MV-4-11 (cell line): ENCODE results near the gene RDH13.
"Not testable (repeated sequence)": the region's sequence is repeated elsewhere in the genome, so short reads cannot be mapped to it uniquely, and the experiment has no call there.

Experiments
- DNase-seq: peaks from one replicate; lab custom pipeline; 2025; lab: John Stamatoyannopoulos, UW

Gene RDH13, protein sequence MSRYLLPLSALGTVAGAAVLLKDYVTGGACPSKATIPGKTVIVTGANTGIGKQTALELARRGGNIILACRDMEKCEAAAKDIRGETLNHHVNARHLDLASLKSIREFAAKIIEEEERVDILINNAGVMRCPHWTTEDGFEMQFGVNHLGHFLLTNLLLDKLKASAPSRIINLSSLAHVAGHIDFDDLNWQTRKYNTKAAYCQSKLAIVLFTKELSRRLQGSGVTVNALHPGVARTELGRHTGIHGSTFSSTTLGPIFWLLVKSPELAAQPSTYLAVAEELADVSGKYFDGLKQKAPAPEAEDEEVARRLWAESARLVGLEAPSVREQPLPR

DNA sequence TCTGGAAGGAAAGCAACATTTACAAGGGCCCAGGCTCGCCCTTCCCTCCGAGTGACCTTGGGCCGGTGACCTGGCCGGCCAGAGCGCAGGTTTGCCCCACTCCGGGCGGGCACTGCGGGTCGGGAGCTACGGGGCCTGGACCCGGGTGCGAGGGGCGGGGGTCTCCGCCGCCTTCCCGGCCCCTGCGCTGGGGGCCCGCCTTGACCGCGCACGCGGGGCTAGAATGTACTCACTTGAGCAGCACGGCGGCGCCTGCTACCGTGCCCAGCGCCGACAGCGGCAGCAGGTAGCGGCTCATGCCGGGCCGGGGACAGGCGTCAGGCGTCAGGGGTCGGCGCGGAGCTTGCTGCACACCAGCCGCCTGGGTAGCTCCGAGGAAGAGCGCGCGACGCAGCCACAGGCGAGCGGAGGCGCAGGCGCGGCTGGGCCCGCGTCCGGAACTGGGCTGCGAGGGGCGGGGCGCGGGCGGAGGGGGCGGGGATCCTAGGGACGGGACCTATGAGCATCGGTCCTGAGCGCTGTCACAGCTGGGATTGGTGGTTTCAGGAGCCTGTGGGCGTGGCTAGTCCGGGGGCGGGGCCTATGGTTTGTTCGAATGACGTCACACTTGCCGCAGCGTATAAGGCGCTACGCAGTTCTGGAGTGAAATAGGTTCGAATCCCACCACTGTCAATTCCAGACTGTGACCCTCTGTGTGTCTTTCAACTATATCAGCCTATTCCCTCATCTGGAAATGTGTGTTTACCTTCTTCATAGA is at the start of gene RDH13:
TSS of gene RDH13 (minus strand) at position 414 of the 757 bp plus-strand sequence. CDS start at position 298, 116 bp downstream.
- DNase-seq = peak; percentile 99

DNA sequence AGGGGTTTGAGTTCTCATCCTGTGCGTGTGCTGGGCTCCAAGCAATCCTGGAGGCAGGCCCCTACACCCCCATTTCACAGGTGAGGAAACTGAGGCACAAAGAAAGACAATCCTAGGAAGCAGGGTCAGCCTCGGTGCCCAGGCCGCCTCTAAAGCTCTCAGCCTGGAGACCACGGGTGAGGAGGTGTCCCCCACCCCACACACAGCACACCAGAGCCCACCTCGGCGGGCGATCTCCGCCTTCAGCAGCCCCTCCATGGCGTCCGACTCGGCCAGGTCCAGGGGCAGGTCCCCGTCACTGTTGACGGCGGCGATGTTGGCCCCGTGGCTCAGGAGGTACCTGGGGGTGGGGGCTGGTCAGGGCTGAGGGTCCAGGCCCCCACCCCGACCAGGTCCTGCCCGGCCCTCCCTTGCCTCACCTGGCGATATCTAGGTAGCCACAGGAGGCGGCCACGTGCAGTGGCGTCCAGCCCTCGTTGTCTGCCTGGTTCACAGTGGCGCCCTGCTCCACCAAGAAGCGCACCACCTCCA is 49.4 kb upstream of the RDH13 start:
- DNase-seq = no peak

DNA sequence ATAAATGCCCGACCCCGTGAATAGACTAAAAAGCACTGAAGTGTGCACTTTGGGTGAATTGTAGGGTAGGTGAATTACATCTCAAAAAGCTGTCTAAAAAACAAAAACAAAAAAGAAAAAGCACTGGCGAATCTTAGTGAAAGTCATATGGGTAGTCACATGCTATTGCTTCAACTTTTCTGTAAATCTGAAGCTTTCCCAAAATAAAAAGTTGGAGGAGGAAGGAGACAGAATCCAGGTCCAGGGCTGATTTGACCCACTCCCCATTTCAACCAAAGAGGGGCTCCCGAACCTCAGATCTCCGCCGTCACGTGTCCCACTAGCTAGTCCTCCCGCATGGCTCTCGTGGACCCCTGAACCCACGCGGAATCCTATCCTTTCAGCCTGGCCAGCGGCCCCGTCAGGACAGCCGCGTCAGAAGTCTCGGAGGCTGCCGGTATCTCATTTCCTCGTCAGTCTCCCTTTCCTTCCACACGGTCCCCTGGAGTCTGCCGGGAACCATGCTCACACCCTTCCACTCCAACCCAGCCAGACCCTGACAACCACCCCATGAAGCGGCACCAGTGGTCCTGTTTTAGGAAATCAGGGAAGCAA is 48.4 kb upstream of the RDH13 start:
- no peak for DNase-seq

DNA sequence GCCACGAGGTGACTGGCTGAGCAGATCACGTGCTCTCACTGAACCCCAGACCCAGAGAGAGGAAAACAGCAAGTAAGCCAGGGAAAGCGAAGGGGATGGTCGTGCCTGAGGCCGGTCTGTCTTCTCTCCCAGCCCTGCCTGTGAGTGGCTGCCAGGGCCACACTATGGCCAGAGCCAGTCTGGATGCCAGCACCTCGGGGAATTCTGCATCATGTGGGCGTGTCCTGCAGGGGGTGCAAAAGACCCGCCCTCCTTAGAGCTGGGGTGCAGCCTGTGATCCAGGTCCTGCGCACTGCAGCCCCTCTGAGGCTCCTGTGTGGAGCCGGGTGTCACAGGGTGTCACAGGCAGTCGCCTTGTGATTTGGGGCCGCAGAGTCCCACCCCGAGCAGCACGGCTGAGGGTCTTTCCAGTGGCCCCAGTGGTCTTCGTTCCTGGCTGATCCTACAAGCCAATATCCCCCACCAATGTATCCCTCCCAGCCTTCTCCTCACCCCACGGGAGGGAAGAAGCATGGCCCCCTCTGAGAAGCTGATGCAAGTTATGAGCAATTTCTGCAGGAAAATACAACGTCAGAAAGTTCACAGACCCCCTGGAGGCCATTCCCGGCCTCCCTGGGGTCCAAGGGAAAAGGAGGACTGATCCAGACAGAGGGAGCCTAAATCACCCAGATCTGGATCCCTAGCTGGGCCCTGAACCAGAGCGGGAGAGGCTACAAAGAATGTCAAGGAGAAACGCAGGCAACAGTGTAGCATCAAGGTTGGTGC is 46.8 kb upstream of the RDH13 start:
- no peak for DNase-seq

DNA sequence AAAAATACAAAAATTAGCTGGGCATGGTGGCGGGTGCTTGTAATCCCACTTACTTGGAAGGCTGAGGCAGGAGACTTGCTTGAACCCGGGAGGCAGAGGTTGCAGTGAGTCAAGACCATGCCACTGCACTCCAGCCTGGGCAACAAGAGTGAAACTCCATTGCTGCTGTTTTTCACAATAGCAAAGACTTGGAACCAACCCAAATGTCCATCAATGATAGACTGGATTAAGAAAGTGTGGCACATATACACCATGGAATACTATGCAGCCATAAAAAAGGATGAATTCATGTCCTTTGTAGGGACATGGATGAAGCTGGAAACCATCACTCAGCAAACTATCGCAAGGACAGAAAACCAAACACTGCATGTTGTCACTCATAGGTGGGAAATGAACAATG is 44.3 kb upstream of the RDH13 start:
- not testable (repeated sequence) for DNase-seq

DNA sequence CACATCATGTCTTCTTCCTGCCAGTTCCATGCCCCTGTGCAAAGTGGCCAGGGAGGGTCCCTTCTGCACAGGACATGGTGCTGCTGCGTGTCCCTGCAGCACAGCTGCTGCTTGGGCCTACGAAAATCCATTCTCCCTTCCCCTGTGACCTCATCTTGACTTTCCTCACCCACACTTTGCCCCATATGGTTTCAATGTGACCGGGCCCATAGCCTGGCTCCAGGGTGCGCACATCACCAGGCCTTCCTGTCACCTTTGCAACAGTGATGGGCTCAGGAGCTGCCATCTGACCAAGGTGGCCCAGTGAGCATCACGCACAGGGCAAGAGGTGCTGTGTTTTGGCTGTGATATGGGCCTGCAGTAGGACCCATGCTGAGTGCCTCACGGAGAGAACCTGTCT is 43.6 kb upstream of the RDH13 start:
- DNase-seq = no peak

DNA sequence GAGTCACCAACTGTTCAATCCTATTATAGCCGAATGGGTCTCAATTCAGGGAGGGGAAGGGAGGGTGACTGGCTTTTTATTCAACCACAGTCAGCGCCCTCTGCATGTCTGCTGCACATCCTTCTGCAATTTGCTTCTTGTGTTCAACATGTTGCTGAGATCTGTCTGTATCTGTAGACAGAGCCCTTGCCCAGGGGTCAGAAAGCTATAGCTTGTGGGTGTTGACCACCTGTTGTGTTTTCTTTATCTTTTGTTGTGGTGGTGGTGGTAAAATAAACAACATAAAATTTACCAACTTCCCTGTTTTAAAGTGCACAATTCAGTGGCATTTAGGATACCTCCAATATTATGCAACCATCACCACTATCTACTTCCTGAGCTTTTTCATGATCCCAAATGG is 42.3 kb upstream of the RDH13 start:
- DNase-seq = no peak

DNA sequence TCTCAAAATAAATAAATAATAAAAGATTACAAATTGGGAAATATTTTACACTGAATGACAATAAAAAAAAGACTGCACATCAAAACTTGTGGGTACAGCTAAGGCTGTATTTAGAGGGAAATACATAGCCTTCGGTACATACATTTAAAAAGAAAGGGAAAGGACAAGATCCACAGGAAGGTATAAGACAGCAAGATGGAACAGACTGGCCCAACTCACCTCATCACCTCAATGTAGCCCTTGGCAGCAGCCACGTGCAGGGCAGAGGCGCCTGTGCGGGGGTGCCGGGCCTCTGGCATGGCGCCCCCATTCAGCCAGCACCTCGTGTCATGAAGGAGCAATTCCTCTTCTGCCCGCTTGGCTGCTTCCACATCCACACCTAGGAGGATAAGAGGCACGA is 40.2 kb upstream of the RDH13 start:
- DNase-seq = no peak

DNA sequence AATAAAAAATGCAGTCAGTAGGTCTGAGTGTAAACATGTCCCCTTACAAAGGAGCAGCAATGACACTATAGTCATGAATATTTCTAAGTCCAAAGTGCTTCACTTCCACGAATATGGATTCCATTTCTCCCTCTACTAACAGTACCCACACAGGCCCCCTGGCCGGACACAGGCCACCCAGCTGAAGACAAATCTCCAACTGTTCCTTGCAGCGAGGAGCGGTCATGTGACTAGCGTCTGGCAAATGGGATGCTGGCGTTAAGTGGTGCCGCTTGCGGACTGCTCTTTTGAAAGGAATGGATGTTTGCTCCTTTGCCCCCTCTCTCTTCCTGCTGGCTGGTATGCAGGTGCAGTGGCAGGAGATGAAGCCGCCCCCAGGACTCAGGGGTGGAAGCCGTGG is 38.3 kb upstream of the RDH13 start:
- DNase-seq = no peak

DNA sequence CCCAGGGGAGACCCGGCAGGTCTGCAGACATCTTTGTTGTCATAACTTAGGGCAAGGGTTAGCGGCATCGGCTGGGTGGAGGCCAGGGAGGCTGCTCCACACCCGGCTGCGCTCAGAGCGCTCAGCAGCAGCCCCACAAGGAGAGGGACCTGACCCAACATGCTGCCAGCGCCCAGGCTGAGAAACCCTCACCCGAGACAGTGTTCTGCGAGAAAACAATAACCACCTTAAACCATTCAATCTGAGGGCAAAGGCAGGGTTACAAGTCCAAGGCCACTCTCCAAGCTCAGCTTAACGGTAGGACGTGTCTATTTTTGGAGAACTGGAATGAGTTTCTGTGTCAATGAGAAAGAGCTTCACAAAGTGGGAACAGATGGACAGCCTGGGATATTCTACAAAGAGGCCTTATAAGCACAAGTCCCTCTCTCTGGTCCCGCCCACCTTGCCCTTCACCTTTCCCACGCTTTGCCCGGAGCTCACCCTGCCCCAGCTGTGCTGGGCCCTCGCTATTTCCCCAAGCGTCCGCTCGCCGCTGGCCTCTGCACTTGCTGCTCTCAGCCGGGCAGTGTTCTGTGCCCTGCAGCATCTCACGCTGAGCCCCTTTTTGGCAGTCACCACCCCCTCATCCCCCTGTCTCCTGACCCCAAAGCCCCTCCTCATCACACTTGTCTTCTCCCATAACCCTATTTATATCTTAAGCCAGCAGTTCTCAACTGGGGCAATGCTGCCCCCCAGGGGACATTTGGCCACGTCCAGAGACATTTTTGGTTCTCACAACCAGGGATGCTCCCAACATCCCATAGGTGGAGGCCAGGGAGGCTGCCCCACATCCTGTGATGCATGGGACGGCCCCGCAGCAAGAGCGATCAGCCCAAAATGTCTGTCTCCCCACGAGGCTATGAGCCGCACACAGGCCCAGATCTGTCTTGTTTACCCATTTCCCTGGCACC is 36.9 kb upstream of the RDH13 start:
- no peak for DNase-seq

DNA sequence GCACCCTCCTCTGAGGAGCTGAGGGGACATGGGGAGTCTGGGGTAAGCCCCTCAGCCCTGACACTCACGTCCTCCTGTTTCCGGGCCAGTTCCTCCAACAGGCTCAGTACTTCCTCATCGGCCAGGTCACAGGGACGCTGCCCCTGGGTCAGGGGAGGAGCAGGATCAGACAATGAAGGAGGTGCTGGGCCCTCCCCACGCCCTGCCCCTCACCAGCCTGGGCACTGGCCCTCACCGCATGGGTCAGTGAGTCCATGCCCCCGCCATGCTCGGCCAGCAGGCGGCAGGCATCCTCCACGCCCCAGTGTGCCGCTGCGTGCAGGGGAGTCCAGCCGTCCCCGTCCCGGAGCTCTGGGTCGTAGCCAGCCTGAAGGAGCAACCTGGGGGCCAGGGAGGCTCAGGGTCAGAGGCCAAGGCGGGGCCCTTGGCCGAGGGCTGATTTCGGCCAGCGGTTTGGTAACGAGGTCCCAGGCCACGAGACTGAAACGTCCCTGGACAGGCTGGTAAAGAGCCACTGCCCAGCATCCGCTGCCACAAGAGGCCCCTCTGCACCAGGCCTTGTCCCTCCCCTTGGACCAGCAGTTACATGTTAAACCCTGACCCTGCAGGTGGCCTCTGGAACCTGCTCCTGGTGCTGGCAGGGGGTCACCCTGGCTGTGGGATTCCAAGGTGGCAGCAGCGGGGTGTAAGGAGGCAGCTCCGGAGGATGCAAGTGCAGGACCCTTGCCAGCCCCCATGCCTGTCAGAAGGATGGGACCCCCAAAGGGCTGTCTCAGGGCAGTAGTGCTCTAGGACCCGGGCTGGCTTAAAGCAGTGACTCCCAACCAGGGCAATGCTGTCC is 36.0 kb upstream of the RDH13 start:
- DNase-seq = no peak

DNA sequence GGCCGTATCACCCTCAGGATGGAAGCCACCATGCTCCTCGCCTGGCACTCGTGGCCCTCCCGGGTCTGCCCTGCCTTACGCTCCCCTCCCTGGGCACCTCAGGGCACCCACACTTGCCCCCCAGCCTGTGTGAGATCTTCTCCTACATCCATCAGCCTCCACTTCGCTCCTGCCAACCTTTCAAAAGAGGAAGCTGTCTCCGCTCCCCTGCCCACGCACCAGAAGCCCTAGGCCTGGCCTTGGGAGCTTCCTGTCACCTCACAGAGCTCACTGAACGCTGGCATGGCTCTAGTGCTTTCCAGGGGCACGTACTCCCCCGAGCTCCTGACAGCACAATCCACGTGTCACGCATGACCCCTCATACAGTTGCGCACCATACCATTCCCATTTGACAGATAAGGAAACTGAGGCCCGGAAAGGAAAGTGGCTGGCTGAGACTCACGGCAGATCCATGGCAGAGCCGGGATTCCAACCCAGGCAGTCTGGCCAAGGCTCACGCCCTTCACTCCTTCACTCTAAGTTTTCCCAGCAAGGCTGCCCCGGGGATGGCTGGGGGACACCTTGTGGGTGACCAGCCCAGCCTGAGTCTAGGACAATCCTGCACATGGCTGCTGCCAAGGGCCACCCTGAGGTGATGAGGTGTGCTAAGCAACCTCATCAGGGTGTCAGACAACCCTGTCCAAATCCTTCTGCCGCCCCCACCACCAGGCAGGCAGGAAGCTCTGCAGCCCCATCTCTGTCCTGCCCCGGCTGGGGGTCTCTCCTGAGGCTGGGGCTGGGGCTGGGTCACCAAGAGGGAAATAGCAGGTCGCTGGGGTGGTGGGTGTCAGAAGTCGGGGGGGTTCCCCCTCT is 35.1 kb upstream of the RDH13 start:
- DNase-seq = peak; percentile 74

DNA sequence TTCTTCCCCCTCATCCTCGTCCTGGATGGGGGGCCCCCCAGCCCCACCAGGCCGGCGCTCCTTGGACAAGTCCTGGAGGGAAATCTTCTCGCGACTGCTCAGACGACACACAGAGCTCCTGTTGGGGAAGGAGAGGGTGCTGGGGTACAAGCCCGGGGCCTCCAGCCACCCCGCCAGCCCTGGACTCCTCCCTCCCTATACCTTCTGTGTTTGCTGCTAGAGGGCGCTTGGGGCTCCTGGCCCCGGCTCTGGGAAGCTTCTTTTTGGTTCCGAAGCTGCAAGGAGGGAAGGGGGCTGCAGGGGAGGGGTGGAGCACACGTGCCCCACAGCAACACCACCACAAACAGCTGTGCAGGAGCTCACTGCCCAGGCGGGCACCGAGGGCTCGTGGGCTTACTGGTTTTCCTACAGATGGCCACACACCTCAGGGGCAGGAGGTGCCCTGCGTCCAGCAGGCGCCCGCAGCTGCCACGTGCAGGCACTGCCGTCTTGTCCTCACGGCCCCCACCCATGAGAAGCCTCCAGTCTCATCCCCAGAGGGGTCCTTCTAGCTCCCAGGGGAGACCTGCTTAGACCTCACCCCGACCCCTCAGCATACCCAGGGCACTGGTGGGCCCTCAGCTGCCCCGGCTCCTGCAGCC is 33.2 kb upstream of the RDH13 start:
- DNase-seq = no peak

DNA sequence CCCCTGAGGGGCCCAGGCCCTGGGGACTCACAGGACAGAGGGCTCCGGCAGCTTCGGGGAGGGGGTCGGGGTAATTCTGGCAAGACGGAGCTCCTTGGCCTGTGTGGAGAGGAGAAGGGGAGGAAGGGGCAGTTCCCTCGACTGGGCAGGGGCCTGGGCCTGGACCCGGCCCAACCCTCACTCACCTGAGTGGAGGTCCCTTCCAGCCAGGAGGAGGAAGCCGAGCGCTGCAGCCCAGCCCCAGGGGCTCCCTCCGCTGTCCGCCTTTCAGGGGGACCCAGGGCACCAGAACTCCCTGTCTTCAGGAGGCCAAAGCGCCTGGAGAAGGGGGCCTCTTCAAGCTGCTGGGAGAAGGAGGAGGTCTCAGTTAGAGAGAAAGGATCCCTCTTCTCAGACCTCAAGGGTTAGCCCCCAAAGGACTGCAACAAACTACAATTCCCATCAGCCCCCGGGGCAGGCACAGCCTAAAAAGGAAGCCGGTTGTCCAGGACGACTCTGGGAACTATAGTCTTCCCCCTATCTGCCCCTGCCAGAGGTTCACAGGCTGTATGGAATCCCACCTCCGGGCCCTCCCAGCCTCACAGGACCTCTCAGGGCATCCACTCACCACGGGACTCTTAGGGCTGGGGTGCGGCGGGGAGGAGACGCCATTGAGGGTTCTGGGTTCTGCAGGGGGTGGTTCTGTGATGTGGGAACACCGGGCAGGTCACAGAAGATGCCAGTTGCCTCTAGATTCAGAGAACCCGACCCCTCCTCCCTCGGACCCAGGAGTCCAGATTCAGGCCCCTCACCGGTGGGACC is 32.5 kb upstream of the RDH13 start:
- DNase-seq = no peak

DNA sequence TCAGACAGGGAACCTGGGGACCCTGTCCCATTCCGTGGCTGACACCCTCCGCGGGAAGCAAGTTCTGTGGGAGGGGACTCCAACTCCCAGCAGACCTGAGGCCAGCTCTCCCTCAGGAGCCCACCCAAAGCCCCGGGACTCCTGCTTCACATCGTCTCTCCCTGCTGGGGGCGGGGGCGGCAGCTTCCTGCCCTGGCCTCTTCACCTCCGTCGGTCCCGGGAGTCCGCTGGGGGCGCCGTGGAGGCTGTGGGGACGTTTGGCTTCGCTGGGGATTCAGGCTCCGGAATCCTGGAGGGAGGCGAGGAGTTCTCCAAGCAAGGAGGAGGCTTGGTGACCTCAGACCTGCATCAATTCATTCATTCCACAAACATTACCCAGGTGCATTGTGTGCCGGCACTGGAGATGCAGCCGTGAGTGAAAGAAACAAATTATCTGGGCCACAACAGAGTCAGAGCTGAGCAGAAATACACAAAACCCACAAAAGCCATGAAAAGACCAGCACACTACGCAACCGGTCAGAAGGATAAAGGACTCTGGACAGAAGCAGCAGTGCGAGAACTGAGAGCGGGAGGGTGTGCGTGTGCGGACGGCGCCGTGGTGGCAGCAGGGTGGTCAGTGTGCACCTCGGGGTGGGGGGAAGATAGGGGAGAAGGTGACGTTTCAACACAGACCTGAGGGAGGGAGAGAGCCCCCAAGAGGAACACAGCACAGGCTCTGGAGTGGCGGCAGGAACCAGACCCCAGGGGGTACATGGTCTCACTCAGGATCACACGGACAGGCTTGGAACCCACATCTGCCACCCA is 31.7 kb upstream of the RDH13 start:
- DNase-seq = no peak

DNA sequence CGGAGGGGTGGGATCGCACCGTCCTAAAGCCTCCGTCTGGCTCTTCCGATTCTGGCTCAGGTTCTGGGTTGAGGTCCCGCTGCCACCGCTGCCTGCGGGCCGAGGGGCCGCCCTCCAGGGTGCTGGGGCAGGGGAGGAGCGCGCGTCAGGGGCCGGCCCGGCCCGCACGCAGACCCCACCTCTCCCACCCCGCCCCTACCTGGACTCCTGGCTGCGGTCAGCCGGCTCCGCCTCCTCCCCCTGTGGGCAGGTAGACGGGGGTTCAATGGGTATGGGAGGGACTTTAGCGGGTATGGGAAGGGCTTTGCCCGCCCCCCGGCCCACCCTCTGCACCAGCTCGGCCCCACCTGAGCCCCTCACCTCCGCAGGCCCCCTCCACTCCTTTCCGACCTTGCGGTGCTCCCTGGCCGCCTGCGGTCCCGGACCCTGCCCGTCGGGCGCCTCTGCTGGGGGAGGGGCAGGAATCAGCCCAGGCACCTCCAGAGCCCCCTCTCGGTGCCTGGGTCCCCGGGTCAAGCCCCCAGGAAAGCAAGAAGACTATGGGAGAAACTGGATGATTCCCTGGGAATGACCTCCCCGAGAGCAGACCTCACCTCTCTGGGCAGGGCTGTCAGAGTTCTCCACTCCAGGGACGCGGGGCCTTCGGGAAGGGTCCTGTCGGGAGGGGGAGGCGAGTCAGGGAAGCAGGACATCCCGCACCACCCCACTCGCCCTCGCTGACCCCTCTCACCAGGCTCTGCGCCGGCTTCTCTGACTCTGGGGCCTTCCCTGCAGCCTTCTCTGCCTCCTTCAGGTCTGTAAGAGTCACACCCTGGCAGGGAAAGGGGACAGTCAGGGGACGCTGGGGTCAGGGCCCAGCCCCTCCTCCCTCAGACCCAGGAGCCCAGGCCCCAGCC is 29.7 kb upstream of the RDH13 start:
- DNase-seq = no peak
